HTR-8/SVneo (cell line): ENCODE measurements around the gene PTPRM.

Experiments used
- DNase-seq: peaks from one replicate; pipeline ENCODE4 v3.0.0; 2011; ENCODE audit warnings: low spot score, mixed read lengths; ENCODE audit not compliant: insufficient read length
- FAIRE-seq: peaks from 2 replicates; lab custom pipeline; 2011; peaks lifted over from hg19 to GRCh38; lab: Jason Lieb, UNC

PTPRM gene

GRCh38 chr18:7824970-7825369, 257.9 kb downstream of the PTPRM start:
- DNase-seq (no peak), FAIRE-seq (no peak)

- peak; percentile 13 for DNase-seq
- no peak for FAIRE-seq
Measured at GRCh38 chr18:7830468-7830867, 263.4 kb downstream of the PTPRM start.

GRCh38 chr18:7839548-7839947, 272.4 kb downstream of the PTPRM start:
- DNase-seq (no peak), FAIRE-seq (no peak)

GRCh38 chr18:7840411-7840810, 273.3 kb downstream of the PTPRM start:
- DNase-seq (no peak), FAIRE-seq (no peak)

- FAIRE-seq = no peak
- DNase-seq = no peak
Measured at GRCh38 chr18:7844017-7844416, 276.9 kb downstream of the PTPRM start.

GRCh38 chr18:7844418-7844817, 277.3 kb downstream of the PTPRM start:
- DNase-seq (no peak), FAIRE-seq (no peak)

- no peak for FAIRE-seq
- DNase-seq = no peak
Measured at GRCh38 chr18:7846335-7846734, 279.2 kb downstream of the PTPRM start.

- FAIRE-seq (no peak), DNase-seq (no peak)
Measured at GRCh38 chr18:7847357-7848053, 280.4 kb downstream of the PTPRM start.

GRCh38 chr18:7848054-7848412, 280.9 kb downstream of the PTPRM start:
- FAIRE-seq = no peak

GRCh38 chr18:7850446-7850845, 283.3 kb downstream of the PTPRM start:
- no peak for FAIRE-seq
- no peak for DNase-seq

More at GRCh38 chr18:7848054-7848412, 280.9 kb downstream of the PTPRM start:
- no peak for DNase-seq

- FAIRE-seq (no peak), DNase-seq (no peak)
Measured at GRCh38 chr18:7855028-7855427, 287.9 kb downstream of the PTPRM start.

GRCh38 chr18:7855671-7856070, 288.6 kb downstream of the PTPRM start:
- FAIRE-seq (no peak), DNase-seq (no peak)

- no peak for DNase-seq
- FAIRE-seq = no peak
Measured at GRCh38 chr18:7856116-7856515, 289.0 kb downstream of the PTPRM start.

GRCh38 chr18:7856733-7857132, 289.6 kb downstream of the PTPRM start:
- FAIRE-seq (no peak), DNase-seq (no peak)

- DNase-seq = no peak
- no peak for FAIRE-seq
Measured at GRCh38 chr18:7857562-7857961, 290.4 kb downstream of the PTPRM start.

GRCh38 chr18:7859122-7859521, 292.0 kb downstream of the PTPRM start:
- no peak for FAIRE-seq

GRCh38 chr18:7870266-7870665, 303.1 kb downstream of the PTPRM start:
- no peak for FAIRE-seq
- no peak for DNase-seq

More at GRCh38 chr18:7859122-7859521, 292.0 kb downstream of the PTPRM start:
- no peak for DNase-seq

- DNase-seq (no peak), FAIRE-seq (no peak)
Measured at GRCh38 chr18:7870855-7871254, 303.7 kb downstream of the PTPRM start.

- DNase-seq = no peak
- no peak for FAIRE-seq
Measured at GRCh38 chr18:7871560-7872456, 304.7 kb downstream of the PTPRM start.

- DNase-seq (peak; percentile 11), FAIRE-seq (no peak)
Measured at GRCh38 chr18:7872569-7872968, 305.5 kb downstream of the PTPRM start.

GRCh38 chr18:7873316-7873715, 306.2 kb downstream of the PTPRM start:
- no peak for FAIRE-seq
- no peak for DNase-seq
